GM18861 (cell line): Measurements from ENCODE around the gene IQSEC1.

ENCODE experiments used
- ATAC-seq: cut with Tn5 transposase; IDR thresholded peaks from one replicate; pipeline ENCODE4 v1.9.1; 2021; ENCODE audit not compliant: unreplicated experiment

Gene IQSEC1

GRCh38 chr3:12898965-12899755 is 174.1 kb downstream of the IQSEC1 start:
- ATAC-seq = no peak

- no peak for ATAC-seq
Measured at GRCh38 chr3:12898290-12898964, 174.8 kb downstream of the IQSEC1 start.

- no peak for ATAC-seq
Measured at GRCh38 chr3:12897381-12898289, 175.6 kb downstream of the IQSEC1 start.

DNA sequence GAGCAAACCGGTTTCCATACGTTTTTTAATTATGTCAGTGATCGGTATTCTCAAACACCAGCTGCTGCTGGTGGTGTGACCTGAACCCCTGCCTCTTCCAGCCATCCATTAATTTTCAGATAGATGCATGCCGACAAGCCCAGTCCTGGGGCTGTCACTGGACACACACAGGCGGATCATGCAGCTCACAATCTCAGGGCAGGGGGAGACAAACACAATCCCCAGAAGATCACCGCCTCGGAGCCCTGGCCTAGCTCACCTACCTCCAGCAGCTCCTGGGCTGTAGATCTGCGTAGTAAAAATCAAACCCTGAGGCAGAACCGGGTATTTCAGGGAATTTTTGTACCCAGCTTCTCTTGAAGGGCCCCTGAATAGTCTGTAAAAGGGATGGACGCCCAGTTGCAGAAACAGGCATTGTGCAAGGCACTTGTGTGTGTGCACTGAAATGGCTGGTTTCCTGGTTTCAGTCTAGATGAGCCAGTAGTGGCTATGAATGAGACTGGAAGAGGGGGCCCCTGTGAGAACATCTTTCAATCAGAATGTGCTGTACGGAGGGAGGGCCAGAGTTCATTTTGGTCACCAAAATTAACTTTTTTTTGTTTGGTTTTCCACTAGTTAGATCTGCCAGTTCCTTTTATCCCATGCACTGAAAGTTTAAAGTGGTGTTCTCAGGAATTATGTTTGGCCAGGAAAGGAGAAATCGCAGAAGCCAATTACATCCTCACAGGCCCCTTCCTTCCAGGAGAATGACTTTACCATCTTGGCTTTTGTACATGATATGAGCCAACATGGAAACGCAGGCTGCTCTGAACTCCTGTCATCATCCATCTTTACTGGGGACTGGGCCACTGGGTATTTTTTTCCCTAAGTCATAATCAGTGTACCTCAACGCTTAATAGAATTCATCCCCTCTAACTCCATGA is 176.9 kb downstream of the IQSEC1 start:
- ATAC-seq = no peak

DNA sequence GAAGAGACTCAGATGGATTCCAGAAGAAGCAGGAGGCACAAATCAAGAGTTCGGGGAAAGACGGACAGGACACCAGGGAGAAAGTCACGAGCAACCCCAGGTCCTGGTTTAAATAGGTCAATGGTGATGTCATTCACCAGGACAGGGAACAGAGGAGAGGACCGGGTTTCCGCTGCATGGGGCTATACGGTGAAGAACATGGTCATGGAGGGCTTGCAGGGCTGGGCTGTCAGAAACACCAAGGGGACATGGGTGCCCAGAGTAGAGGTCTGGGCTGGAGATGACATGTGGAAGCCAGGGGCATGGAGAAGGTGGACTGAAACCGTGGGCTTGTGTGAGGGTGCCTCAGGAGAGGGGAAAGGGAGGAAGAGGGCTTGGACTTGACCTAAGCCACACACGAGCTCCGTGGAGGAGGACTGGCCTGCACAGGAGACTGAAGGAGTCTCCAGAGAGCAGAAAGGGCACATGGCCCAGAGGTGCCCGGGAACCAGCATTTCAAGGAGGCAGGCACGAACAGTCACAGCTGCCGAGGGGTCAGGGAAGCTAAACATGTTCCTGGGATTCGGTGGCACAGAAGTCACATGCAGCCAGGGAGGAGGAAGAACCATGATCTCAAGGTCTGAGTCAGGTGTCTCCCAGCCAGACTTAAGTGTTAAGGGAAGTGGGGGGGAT is 177.7 kb downstream of the IQSEC1 start:
- ATAC-seq = no peak

- ATAC-seq = no peak
Measured at GRCh38 chr3:12894629-12895028, 178.6 kb downstream of the IQSEC1 start.

DNA sequence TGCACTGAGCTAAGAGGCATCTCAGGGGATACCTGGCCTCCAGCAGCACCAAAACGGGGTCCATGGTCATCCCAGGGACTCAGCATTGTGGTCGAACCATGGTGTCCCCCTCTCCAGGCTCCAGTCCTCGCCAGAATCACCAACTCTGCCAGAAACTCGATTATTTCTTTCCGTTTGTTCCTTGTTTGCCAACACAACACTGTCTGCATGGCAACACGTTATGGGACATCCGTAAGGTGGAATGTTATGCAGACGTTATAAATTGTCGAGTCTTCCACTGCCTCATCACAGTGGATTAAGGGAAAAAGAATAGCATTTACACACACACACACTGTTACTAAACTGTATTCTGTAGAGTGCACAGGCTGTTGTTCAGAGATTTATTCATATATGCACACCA is 179.4 kb downstream of the IQSEC1 start:
- ATAC-seq = no peak

DNA sequence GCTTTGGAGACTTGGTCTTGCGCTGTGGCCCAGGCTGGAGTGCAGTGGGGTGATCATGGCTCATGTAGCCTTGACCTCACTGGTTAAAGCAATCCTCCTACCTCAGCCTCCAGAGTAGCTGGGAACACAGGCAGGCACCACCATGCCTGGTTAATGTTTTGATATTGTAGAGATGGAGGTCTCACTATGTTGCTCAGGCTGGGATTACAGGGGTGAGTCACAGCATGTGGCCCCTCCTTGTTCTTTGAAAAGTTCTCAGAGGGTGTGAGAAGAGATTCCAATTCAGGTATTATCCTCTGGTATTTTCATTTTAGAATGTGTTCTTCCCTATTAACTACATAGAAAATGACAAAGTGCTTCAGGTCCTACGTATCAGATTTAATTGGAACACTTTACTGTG is 180.0 kb downstream of the IQSEC1 start:
- ATAC-seq = no peak

GRCh38 chr3:12892840-12893189 is 180.4 kb downstream of the IQSEC1 start:
- no peak for ATAC-seq

GRCh38 chr3:12891985-12892839 is 181.0 kb downstream of the IQSEC1 start:
- ATAC-seq = no peak

GRCh38 chr3:12891391-12891984 is 181.7 kb downstream of the IQSEC1 start:
- ATAC-seq = no peak

- ATAC-seq = no peak
Measured at GRCh38 chr3:12890610-12891390, 182.4 kb downstream of the IQSEC1 start.

GRCh38 chr3:12886736-12887135 is 186.5 kb downstream of the IQSEC1 start:
- ATAC-seq = no peak

- peak; percentile 40 for ATAC-seq
Measured at GRCh38 chr3:12886106-12886679, 187.0 kb downstream of the IQSEC1 start.

- no peak for ATAC-seq
Measured at GRCh38 chr3:12885583-12885930, 187.7 kb downstream of the IQSEC1 start.

- no peak for ATAC-seq
Measured at GRCh38 chr3:12884790-12885582, 188.2 kb downstream of the IQSEC1 start.

DNA sequence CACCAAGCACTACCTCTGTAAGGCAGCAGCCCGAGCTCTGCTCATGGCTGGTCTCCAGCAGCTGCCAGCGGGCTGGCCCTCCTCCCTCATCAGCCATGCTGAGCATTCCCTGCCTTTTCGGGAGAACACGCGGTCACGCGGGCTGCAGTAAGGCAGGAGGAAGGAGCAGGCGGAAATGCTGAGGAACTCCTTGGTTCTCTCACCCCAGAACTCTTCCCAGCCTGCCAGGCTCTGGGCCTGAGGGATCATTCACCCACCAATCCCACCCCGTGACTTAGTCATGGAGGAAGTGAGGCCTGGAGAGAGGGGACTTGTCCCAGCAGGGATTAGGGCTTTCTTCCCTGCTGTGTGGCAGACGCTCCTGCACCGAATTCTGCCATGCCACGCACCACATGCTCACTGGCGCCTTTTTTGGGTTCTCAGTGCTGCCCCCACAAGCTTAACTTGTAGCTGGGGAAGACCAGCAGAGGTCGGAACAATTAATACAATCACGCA is 189.0 kb downstream of the IQSEC1 start:
- no peak for ATAC-seq
